ENCODE data around the gene FUBP3.

The FUBP3 gene

GRCh38 chr9:130578865-130579737, at the start of gene FUBP3:
Gene FUBP3 (plus strand): TSS chr9:130579577. CDS start chr9:130579681, 104 bp downstream.
- peak; percentile 81 for DNase-seq

GRCh38 chr9:130530938-130531337, 48.4 kb upstream of the FUBP3 start:
- no peak for DNase-seq

- no peak for DNase-seq
Observed at GRCh38 chr9:130531670-130532069, 47.7 kb upstream of the FUBP3 start.

GRCh38 chr9:130532426-130533080, 46.8 kb upstream of the FUBP3 start:
- DNase-seq: no peak

- DNase-seq: peak; percentile 45
Observed at GRCh38 chr9:130535818-130536521, 43.4 kb upstream of the FUBP3 start.

- no peak for DNase-seq
Observed at GRCh38 chr9:130536701-130537107, 42.7 kb upstream of the FUBP3 start.

GRCh38 chr9:130537346-130538050, 41.9 kb upstream of the FUBP3 start:
- peak; percentile 96 for DNase-seq

GRCh38 chr9:130539420-130540223, 39.8 kb upstream of the FUBP3 start:
- DNase-seq: no peak

- no peak for DNase-seq
Observed at GRCh38 chr9:130541533-130541932, 37.8 kb upstream of the FUBP3 start.

GRCh38 chr9:130542038-130542437, 37.3 kb upstream of the FUBP3 start:
- DNase-seq: no peak

- DNase-seq: no peak
Observed at GRCh38 chr9:130542457-130543228, 36.7 kb upstream of the FUBP3 start.

GRCh38 chr9:130543368-130543767, 36.0 kb upstream of the FUBP3 start:
- no peak for DNase-seq

GRCh38 chr9:130543859-130544258, 35.5 kb upstream of the FUBP3 start:
- no peak for DNase-seq

GRCh38 chr9:130544364-130544763, 35.0 kb upstream of the FUBP3 start:
- DNase-seq: no peak

- no peak for DNase-seq
Observed at GRCh38 chr9:130548103-130548502, 31.3 kb upstream of the FUBP3 start.

- no peak for DNase-seq
Observed at GRCh38 chr9:130549093-130549735, 30.2 kb upstream of the FUBP3 start.

- DNase-seq: no peak
Observed at GRCh38 chr9:130554606-130555005, 24.8 kb upstream of the FUBP3 start.

GRCh38 chr9:130555061-130555460, 24.3 kb upstream of the FUBP3 start:
- no peak for DNase-seq

- DNase-seq: no peak
Observed at GRCh38 chr9:130555968-130556367, 23.4 kb upstream of the FUBP3 start.

GRCh38 chr9:130556396-130557076, 22.8 kb upstream of the FUBP3 start:
- DNase-seq: no peak

Data from GDM1 (cell line).